ENCODE results near the gene MRPS9. TPM values are rescaled to one million over a fixed set of nuclear protein-coding genes. Genes with fewer than 3 reads are reported as not detected.

The MRPS9 gene
- total RNA-seq, 1 donor from 2014 or later, result 34.7 TPM

DNA sequence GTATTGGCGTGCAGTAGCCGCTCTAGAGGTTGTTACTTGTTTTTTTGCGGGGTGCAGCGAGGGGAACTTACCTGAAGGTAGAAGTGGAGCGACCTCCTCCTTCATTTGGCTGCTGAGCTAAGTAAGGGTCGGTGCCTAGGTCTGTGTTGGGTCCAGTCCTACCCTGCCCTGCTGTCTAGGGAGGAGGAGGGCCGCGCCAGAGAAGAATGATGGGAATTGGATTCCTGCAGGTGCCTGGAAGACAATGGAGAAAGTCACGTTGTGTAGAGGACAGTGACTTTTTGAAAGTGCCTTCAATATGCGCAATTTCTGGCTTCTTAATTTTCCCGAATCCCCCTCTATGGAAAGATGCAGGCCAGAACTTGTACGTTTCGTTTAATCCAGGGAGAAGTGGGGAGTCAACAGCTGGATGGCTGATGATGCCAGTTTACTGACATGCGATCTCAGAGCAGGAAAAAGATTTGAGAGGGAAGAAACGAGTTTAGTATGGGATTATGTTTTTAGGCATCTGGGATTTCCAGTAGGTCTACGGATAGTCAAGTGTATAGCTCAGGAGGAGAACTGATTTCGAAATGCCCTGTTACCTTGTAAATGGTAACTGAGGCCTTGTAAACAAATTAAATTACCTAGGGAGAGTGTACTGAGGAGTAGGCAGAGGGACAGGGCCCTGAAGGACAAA lies 653 bp downstream of the MRPS9 start:
- peak overlapping the region; percentile 52 for H3K4me3 ChIP-seq (ENCODE audit: low read depth, low read length)
- no peak for DNase-seq (ENCODE audit: low read depth)

DNA sequence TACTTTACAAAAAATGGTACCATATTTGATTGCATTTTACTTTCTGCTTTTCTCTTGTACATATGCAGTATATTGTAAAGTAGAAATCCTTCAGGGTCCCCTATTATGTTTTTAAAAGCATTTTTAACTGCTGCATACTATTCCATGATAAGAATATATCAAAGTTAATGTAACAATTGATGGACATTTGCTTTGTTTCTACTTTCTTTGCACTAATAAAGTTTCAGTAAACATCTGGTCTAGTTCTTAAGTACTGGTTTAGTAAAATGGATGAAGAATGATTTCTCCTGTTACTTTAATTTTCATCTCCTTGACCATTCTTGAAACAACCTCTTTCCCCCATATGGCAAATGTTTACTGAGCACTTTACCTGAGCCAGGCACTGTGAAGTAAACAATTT lies 1.7 kb downstream of the MRPS9 start:
- TF ChIP-seq, protein P1, sequence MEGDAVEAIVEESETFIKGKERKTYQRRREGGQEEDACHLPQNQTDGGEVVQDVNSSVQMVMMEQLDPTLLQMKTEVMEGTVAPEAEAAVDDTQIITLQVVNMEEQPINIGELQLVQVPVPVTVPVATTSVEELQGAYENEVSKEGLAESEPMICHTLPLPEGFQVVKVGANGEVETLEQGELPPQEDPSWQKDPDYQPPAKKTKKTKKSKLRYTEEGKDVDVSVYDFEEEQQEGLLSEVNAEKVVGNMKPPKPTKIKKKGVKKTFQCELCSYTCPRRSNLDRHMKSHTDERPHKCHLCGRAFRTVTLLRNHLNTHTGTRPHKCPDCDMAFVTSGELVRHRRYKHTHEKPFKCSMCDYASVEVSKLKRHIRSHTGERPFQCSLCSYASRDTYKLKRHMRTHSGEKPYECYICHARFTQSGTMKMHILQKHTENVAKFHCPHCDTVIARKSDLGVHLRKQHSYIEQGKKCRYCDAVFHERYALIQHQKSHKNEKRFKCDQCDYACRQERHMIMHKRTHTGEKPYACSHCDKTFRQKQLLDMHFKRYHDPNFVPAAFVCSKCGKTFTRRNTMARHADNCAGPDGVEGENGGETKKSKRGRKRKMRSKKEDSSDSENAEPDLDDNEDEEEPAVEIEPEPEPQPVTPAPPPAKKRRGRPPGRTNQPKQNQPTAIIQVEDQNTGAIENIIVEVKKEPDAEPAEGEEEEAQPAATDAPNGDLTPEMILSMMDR (IDR thresholded peaks at IDR 0.05; ENCODE audit: insufficient read depth, low read length, poor library complexity, severe bottlenecking), result no peak
- no peaks in the 10 kb centered on the region for H3K36me3 ChIP-seq (ENCODE audit: control insufficient read depth, insufficient read depth, low read length)
- DNase-seq (ENCODE audit: low read depth), result no peak
- H3K4me3 ChIP-seq (ENCODE audit: low read depth, low read length), result no peak overlapping the region
- H3K27me3 ChIP-seq (ENCODE audit: control insufficient read depth, insufficient read depth, low read length), result no peaks in the 10 kb centered on the region

More for the DNA sequence above, 653 bp downstream of the MRPS9 start:
- no peaks in the 10 kb centered on the region for H3K27me3 ChIP-seq (ENCODE audit: control insufficient read depth, insufficient read depth, low read length)
- H3K36me3 ChIP-seq (ENCODE audit: control insufficient read depth, insufficient read depth, low read length), result no peaks in the 10 kb centered on the region
- TF ChIP-seq, protein P1 (IDR thresholded peaks at IDR 0.05; ENCODE audit: insufficient read depth, low read length, poor library complexity, severe bottlenecking), result no peak

DNA sequence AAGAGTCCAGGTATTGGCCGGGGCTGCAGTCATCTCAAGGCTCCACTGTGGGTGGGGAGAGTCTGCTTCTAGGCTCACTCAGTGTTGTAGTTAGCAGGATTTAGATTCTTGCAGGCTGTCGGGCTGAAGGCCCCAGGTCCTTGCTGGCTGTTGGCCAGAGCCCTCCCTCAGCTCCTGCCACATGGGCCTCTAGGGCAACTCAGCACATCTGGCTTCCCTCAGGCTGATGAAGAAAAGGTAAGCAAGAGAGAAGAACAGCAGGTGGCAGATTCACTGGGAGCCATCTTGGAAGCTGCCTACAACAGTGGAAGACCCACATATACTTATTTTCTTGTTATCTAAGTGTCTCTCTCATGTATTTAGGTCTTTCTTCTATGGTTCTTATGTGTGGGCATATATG lies 4.3 kb downstream of the MRPS9 start:
- TF ChIP-seq, protein P1 (IDR thresholded peaks at IDR 0.05; ENCODE audit: insufficient read depth, low read length, poor library complexity, severe bottlenecking), result no peak
- H3K27me3 ChIP-seq (ENCODE audit: control insufficient read depth, insufficient read depth, low read length), result no peaks in the 10 kb centered on the region

DNA sequence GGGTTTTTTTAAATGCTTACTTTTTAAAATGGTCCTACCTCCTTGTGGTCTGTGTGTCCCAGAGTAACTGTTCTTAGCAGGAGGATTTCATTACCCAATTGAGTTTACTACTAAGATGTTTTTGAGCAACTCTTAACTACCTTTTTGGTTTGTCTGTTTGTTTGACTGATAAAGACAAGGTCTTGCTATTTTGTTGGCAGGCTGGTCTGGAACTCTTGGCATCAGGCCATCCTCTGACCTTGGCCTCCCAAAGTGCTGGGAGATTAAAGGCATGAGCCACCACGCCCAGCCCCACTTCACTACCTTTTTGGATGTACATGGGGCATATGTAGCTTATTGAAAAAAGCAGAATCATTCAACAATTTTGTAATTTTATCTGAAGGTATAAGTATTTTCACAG lies 14.9 kb downstream of the MRPS9 start:
- H3K36me3 ChIP-seq (ENCODE audit: control insufficient read depth, insufficient read depth, low read length), result no peaks in the 10 kb centered on the region
- H3K27me3 ChIP-seq (ENCODE audit: control insufficient read depth, insufficient read depth, low read length), result no peaks in the 10 kb centered on the region
- TF ChIP-seq, protein P1 (IDR thresholded peaks at IDR 0.05; ENCODE audit: insufficient read depth, low read length, poor library complexity, severe bottlenecking), result no peak
- no peak for DNase-seq (ENCODE audit: low read depth)
- no peak overlapping the region for H3K4me3 ChIP-seq (ENCODE audit: low read depth, low read length)

More for the DNA sequence above, 4.3 kb downstream of the MRPS9 start:
- no peak overlapping the region for H3K4me3 ChIP-seq (ENCODE audit: low read depth, low read length)
- no peak for DNase-seq (ENCODE audit: low read depth)
- no peaks in the 10 kb centered on the region for H3K36me3 ChIP-seq (ENCODE audit: control insufficient read depth, insufficient read depth, low read length)

DNA sequence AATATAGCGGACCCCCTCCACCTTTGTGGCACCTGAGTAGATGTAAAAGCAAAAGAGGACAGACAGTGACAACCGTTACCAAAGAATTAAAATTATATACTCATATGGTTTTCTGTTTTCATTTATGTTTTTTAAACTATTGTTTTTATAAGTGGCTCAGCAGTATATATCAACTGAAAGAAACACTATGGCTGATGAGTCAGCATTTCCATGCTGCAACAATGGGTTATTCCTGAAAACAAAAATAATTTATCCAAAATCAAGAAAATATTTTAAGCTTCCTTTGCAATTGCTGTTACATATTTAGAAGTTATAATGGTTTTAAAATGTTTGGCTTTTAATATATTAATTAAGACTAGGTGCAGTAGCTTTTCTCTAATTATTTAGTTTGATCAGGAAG lies 17.7 kb downstream of the MRPS9 start:
- Histone ChIP-seq H3K27me3 (ENCODE audit: control insufficient read depth, insufficient read depth, low read length) (no peaks in the 10 kb centered on the region), H3K4me3 (ENCODE audit: low read depth, low read length) (no peak overlapping the region), H3K36me3 (ENCODE audit: control insufficient read depth, insufficient read depth, low read length) (no peaks in the 10 kb centered on the region)
- TF ChIP-seq, protein P1 (IDR thresholded peaks at IDR 0.05; ENCODE audit: insufficient read depth, low read length, poor library complexity, severe bottlenecking), result no peak
- no peak for DNase-seq (ENCODE audit: low read depth)

DNA sequence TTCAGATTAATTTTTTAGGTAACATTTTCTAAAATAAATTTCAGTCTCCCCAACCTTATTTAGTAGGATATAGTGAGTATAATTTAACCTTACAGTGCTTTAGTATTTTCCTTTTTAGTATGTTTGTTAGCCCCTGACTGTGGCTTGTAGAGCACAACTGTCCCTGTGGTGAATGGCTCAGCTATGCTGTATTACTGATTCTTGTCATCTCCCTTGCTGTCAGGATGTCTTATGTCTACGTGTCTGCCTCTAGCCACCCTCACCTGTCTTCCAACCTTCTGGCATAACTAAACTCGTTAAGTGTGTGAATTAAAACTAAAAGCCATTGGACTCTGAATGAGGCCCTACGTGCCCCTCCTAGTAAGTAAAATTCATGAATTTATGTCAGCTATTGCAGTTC lies 18.4 kb downstream of the MRPS9 start:
- DNase-seq (ENCODE audit: low read depth), result no peak
- H3K4me3 ChIP-seq (ENCODE audit: low read depth, low read length), result no peak overlapping the region

More for the DNA sequence above, 18.4 kb downstream of the MRPS9 start:
- H3K36me3 ChIP-seq (ENCODE audit: control insufficient read depth, insufficient read depth, low read length), result no peaks in the 10 kb centered on the region
- no peaks in the 10 kb centered on the region for H3K27me3 ChIP-seq (ENCODE audit: control insufficient read depth, insufficient read depth, low read length)
- TF ChIP-seq, protein P1 (IDR thresholded peaks at IDR 0.05; ENCODE audit: insufficient read depth, low read length, poor library complexity, severe bottlenecking), result no peak

Measured in kidney epithelial cell (primary cell).